SK-N-SH (cell line): ENCODE measurements around the gene BCAS4.
A peak's percentile ranks its signal among the peaks of the same experiment; 100 is the strongest.

ENCODE experiments used
- ELF1 ChIP-seq: IDR thresholded peaks from 2 replicates; pipeline ENCODE4 v1.4.0; 2012
- EP300 ChIP-seq, 2 experiments: IDR thresholded peaks; 2 replicates each; pipeline versions ENCODE4 v1.4.0 to v1.6.1; 2012; ENCODE audit warnings: borderline replicate concordance in 1 of 2, low read depth in 1 of 2, low read length in 1 of 2
- TF ChIP-seq, protein P1 (sequence below): fragments of 200-600 bp; sonication (generic); IDR thresholded peaks from 2 replicates; pipeline ENCODE4 v1.6.1; 2017; ENCODE audit warnings: antibody characterized with exemption, mild to moderate bottlenecking, moderate library complexity
- TF ChIP-seq, protein P2 (sequence below): IDR thresholded peaks from 2 replicates; pipeline ENCODE4 v1.4.0; 2012; ENCODE audit warnings: low read depth
- TF ChIP-seq, protein P3 (sequence below): fragments of 150-350 bp; IDR thresholded peaks from 2 replicates; pipeline ENCODE4 v1.6.1; 2017; ENCODE audit warnings: antibody characterized with exemption, low read length, low read depth, borderline replicate concordance

DNA sequence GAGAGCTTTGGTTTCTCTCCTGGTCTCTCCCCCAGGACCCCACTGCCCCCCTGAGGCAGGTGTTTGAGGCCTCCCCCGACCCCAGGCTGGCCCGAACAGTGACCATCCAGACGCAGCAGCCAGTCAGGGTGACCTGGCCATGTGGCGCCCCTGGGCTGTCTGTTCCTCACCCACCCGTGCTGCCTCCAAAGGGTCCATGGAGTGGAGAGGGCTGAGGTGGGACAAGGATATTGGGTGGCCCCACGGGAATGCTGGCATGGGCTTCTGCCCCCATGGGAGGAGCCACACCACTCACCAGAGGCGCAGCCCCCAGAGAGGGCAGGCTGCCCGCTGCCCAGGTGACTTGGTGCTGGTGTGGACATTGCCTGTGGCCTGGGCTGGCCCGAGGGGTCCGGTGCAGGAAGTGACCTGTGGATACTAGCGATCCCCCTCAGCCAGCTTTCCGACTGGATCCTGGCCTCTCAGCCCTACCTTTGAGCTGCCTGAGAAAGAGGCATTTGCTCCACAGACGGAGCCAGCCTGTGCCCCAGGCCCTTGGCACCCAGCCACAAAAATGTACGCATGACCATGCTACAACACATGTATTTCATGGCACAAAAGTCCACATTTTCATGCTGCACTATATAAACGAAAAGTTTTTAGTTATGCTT is 50.8 kb downstream of the BCAS4 start:
- TF ChIP-seq ELF1 (no peak), EP300 (IDR thresholded peaks at IDR 0.05; ENCODE audit: borderline replicate concordance in 1 of 2, low read depth in 1 of 2, low read length in 1 of 2) (0 out of 4 replicates have a peak, but pooled peaks of 1 of the 2 experiments have one; percentile 16)
- TF ChIP-seq, protein P1, sequence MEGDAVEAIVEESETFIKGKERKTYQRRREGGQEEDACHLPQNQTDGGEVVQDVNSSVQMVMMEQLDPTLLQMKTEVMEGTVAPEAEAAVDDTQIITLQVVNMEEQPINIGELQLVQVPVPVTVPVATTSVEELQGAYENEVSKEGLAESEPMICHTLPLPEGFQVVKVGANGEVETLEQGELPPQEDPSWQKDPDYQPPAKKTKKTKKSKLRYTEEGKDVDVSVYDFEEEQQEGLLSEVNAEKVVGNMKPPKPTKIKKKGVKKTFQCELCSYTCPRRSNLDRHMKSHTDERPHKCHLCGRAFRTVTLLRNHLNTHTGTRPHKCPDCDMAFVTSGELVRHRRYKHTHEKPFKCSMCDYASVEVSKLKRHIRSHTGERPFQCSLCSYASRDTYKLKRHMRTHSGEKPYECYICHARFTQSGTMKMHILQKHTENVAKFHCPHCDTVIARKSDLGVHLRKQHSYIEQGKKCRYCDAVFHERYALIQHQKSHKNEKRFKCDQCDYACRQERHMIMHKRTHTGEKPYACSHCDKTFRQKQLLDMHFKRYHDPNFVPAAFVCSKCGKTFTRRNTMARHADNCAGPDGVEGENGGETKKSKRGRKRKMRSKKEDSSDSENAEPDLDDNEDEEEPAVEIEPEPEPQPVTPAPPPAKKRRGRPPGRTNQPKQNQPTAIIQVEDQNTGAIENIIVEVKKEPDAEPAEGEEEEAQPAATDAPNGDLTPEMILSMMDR: no peak
- TF ChIP-seq, protein P2, sequence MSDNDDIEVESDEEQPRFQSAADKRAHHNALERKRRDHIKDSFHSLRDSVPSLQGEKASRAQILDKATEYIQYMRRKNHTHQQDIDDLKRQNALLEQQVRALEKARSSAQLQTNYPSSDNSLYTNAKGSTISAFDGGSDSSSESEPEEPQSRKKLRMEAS: no peak
- TF ChIP-seq, protein P3, sequence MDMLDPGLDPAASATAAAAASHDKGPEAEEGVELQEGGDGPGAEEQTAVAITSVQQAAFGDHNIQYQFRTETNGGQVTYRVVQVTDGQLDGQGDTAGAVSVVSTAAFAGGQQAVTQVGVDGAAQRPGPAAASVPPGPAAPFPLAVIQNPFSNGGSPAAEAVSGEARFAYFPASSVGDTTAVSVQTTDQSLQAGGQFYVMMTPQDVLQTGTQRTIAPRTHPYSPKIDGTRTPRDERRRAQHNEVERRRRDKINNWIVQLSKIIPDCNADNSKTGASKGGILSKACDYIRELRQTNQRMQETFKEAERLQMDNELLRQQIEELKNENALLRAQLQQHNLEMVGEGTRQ: no peak
